Measurements from ENCODE around the gene HMGCLL1.
A peak's percentile ranks its signal among the peaks of the same experiment; 100 is the strongest.

HMGCLL1 gene

DNA sequence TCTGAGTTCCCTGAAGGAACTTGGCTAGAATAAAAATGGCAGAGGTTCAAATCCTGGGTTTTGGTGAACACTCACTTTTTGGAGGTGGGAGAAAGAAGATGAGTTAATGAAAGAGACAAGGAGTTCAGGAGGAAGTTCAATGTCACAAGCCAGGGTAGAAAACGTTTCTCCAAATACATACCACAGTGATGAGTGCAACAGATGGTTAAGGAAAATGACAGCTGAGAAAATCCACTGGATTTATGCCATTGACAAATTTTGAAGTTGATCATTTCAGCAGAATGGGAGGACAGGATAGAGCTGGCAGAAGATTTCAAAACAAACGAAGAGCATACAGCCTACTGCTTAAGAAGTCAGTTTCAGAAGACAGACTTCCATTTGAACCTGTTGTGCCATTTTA, 129.0 kb downstream of the HMGCLL1 start:
- H3K9me3 ChIP-seq (ENCODE audit: insufficient read depth, low read depth, low read length): no peaks in the 10 kb centered on the region
- H3K4me2 ChIP-seq (ENCODE audit: low read depth, low read length, poor library complexity, severe bottlenecking): no peak overlapping the region
- no peaks in the 10 kb centered on the region for H3K27me3 ChIP-seq (ENCODE audit: insufficient read depth, low read length, poor library complexity, severe bottlenecking)
- H3K4me3 ChIP-seq (ENCODE audit: low read length, poor library complexity, severe bottlenecking): no peak overlapping the region
- H3K9ac ChIP-seq (ENCODE audit: low read depth, low read length, poor library complexity, severe bottlenecking): no peak overlapping the region
- H3K9me2 ChIP-seq (replicated peaks; ENCODE audit: low read depth, low read length): no peaks in the 10 kb centered on the region
- no peaks in the 10 kb centered on the region for H3K79me2 ChIP-seq (ENCODE audit: insufficient read depth, low read length)
- TF ChIP-seq, protein P1, sequence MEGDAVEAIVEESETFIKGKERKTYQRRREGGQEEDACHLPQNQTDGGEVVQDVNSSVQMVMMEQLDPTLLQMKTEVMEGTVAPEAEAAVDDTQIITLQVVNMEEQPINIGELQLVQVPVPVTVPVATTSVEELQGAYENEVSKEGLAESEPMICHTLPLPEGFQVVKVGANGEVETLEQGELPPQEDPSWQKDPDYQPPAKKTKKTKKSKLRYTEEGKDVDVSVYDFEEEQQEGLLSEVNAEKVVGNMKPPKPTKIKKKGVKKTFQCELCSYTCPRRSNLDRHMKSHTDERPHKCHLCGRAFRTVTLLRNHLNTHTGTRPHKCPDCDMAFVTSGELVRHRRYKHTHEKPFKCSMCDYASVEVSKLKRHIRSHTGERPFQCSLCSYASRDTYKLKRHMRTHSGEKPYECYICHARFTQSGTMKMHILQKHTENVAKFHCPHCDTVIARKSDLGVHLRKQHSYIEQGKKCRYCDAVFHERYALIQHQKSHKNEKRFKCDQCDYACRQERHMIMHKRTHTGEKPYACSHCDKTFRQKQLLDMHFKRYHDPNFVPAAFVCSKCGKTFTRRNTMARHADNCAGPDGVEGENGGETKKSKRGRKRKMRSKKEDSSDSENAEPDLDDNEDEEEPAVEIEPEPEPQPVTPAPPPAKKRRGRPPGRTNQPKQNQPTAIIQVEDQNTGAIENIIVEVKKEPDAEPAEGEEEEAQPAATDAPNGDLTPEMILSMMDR (conservative IDR thresholded peaks at IDR 0.05; ENCODE audit: low read length): no peak
- TF ChIP-seq EZH2phosphoT487 (IDR thresholded peaks at IDR 0.05; ENCODE audit: borderline replicate concordance): no peak
- H3K4me1 ChIP-seq (ENCODE audit: insufficient read depth, low read length, poor library complexity, severe bottlenecking): no peaks in the 10 kb centered on the region
- H4K20me1 ChIP-seq (ENCODE audit: insufficient read depth, low read length, poor library complexity, severe bottlenecking): no peaks in the 10 kb centered on the region
- no peak overlapping the region for H2AFZ ChIP-seq (ENCODE audit: low read length)
- no peaks in the 10 kb centered on the region for H3F3A ChIP-seq (ENCODE audit: low read depth)
- no peaks in the 10 kb centered on the region for H3K36me3 ChIP-seq (ENCODE audit: insufficient read depth, low read length)

DNA sequence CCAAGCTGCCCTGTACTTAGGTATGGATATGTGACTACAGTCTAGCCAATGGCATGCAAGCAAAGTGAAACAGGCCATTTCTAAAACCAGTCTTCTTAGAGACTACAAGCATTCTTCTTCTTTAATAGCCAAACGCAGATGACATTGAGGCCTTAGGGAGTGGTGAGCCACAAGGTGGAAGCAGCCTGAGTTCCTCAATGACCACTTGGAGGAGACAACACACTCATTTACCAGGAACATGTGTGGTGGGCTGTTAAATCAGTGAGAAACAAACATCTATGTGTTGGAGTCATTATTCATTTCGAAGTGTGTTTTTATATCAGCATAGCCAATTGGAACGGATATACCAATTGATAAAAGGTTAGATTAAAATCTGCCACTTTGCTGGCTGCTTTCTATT, 129.8 kb downstream of the HMGCLL1 start:
- no peaks in the 10 kb centered on the region for H3F3A ChIP-seq (ENCODE audit: low read depth)
- no peak overlapping the region for H3K4me2 ChIP-seq (ENCODE audit: low read depth, low read length, poor library complexity, severe bottlenecking)
- no peaks in the 10 kb centered on the region for H3K79me2 ChIP-seq (ENCODE audit: insufficient read depth, low read length)
- H3K27me3 ChIP-seq (ENCODE audit: insufficient read depth, low read length, poor library complexity, severe bottlenecking): no peaks in the 10 kb centered on the region
- no peak overlapping the region for H2AFZ ChIP-seq (ENCODE audit: low read length)
- no peaks in the 10 kb centered on the region for H3K36me3 ChIP-seq (ENCODE audit: insufficient read depth, low read length)
- TF ChIP-seq EZH2phosphoT487 (IDR thresholded peaks at IDR 0.05; ENCODE audit: borderline replicate concordance): no peak
- TF ChIP-seq, protein P1 (conservative IDR thresholded peaks at IDR 0.05; ENCODE audit: low read length): peak; percentile 30; the same call in 1 of the 2 replicates
- H3K9me3 ChIP-seq (ENCODE audit: insufficient read depth, low read depth, low read length): no peaks in the 10 kb centered on the region
- no peak overlapping the region for H3K4me3 ChIP-seq (ENCODE audit: low read length, poor library complexity, severe bottlenecking)
- no peaks in the 10 kb centered on the region for H3K4me1 ChIP-seq (ENCODE audit: insufficient read depth, low read length, poor library complexity, severe bottlenecking)
- no peaks in the 10 kb centered on the region for H4K20me1 ChIP-seq (ENCODE audit: insufficient read depth, low read length, poor library complexity, severe bottlenecking)
- no peaks in the 10 kb centered on the region for H3K9me2 ChIP-seq (replicated peaks; ENCODE audit: low read depth, low read length)
- H3K9ac ChIP-seq (ENCODE audit: low read depth, low read length, poor library complexity, severe bottlenecking): no peak overlapping the region

DNA sequence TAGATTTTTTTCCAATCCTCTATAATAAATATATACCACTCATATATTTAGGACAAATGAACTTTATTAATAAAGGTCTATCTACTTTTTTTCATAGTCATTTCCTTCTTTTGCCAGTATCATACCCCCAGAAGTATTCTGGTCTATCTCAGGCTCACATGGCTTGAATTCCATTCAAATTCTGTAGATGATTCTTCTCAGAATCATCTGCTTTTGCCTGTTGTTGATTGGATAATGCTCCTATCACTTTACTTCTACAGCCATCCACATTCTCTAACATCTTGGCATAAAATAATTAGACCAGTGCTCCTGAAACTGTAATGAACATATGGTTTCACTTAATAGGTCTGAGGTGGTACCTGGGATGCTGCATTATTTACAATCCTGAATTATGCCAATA, 130.5 kb downstream of the HMGCLL1 start:
- Histone ChIP-seq H3K9ac (ENCODE audit: low read depth, low read length, poor library complexity, severe bottlenecking) (no peak overlapping the region), H3K9me3 (ENCODE audit: insufficient read depth, low read depth, low read length) (no peaks in the 10 kb centered on the region), H3K4me2 (ENCODE audit: low read depth, low read length, poor library complexity, severe bottlenecking) (no peak overlapping the region), H3F3A (ENCODE audit: low read depth) (no peaks in the 10 kb centered on the region), H4K20me1 (ENCODE audit: insufficient read depth, low read length, poor library complexity, severe bottlenecking) (no peaks in the 10 kb centered on the region), H3K4me3 (ENCODE audit: low read length, poor library complexity, severe bottlenecking) (no peak overlapping the region), H3K27me3 (ENCODE audit: insufficient read depth, low read length, poor library complexity, severe bottlenecking) (no peaks in the 10 kb centered on the region), H2AFZ (ENCODE audit: low read length) (no peak overlapping the region), H3K79me2 (ENCODE audit: insufficient read depth, low read length) (no peaks in the 10 kb centered on the region), H3K9me2 (replicated peaks; ENCODE audit: low read depth, low read length) (no peaks in the 10 kb centered on the region), H3K4me1 (ENCODE audit: insufficient read depth, low read length, poor library complexity, severe bottlenecking) (no peaks in the 10 kb centered on the region), H3K36me3 (ENCODE audit: insufficient read depth, low read length) (no peaks in the 10 kb centered on the region)
- TF ChIP-seq, protein P1 (conservative IDR thresholded peaks at IDR 0.05; ENCODE audit: low read length): no peak
- TF ChIP-seq EZH2phosphoT487 (IDR thresholded peaks at IDR 0.05; ENCODE audit: borderline replicate concordance): no peak

Data from Loucy (cell line).